ENCODE measurements around the gene RAPGEF2. TPM values are rescaled to one million over a fixed set of nuclear protein-coding genes. Genes with fewer than 3 reads are reported as not detected.
A peak's percentile ranks its signal among the peaks of the same experiment; 100 is the strongest.

The RAPGEF2 gene
- polyA plus RNA-seq, 1 donor (not counting 4 experiments of a cell fraction or from before 2014, with no cell fraction given): 23.8 TPM

- Histone ChIP-seq H3K4me1 (ENCODE audit: control insufficient read depth, extremely low read depth, insufficient read depth, low read length) (peaks cover 36% of the 10 kb centered on the region), H3K4me3 (ENCODE audit: control insufficient read depth in 2 of 3, extremely low read depth in 1 of 3, insufficient read depth in 2 of 3, low read depth in 1 of 3, low read length in 3 of 3) (no peak overlapping the region), H3K36me3 (ENCODE audit: control insufficient read depth in 2 of 2, extremely low read depth in 1 of 2, insufficient read depth in 2 of 2, low read length in 2 of 2) (peaks cover 3 to 4% of the 10 kb centered on the region in 2 experiments), H3K27me3 (ENCODE audit: control insufficient read depth, extremely low read depth, insufficient read depth, low read length) (no peaks in the 10 kb centered on the region), H3K4me2 (ENCODE audit: control insufficient read depth, extremely low read depth, insufficient read depth, low read depth, low read length) (peak overlapping the region; percentile 23), H3K9me1 (ENCODE audit: control insufficient read depth, extremely low read depth, insufficient read depth, low read length) (no peaks in the 10 kb centered on the region), H3K9ac (ENCODE audit: control insufficient read depth, extremely low read depth, insufficient read depth, low read length) (no peak overlapping the region), H4K20me1 (ENCODE audit: control insufficient read depth, extremely low read depth, insufficient read depth, low read length) (no peaks in the 10 kb centered on the region), H3K79me2 (ENCODE audit: control insufficient read depth, insufficient read depth, low read length) (no peaks in the 10 kb centered on the region), H3K9me3 (ENCODE audit: control insufficient read depth, low read depth, low read length) (no peaks in the 10 kb centered on the region), H2AFZ (ENCODE audit: control insufficient read depth, low read length) (no peak overlapping the region), H3K27ac (ENCODE audit: control insufficient read depth, insufficient read depth, low read length) (peak overlapping the region; percentile 38)
- dilution Hi-C loops (cut with MboI; ENCODE audit: extremely low pct_ligation_motif_present, low sequenced_read_pairs): no loop called here
- peak; percentile 86 for FAIRE-seq
- no peak for TF ChIP-seq EZH2 (IDR thresholded peaks at IDR 0.05; ENCODE audit: low read length)
- no peak for TF ChIP-seq CTCF (optimal IDR thresholded peaks at IDR 0.05 in 1 of 3, IDR thresholded peaks at IDR 0.05 in 1 of 3, conservative IDR thresholded peaks at IDR 0.05 in 1 of 3; ENCODE audit: extremely low read depth in 1 of 3, insufficient read depth in 2 of 3, low read length in 3 of 3)
- no peak for DNase-seq (ENCODE audit: low read depth, low spot score)
Measured at GRCh38 chr4:159358226-159358625, 255.3 kb downstream of the RAPGEF2 start.

GRCh38 chr4:159360549-159360948, 257.7 kb downstream of the RAPGEF2 start:
- Histone ChIP-seq H3K4me2 (ENCODE audit: control insufficient read depth, extremely low read depth, insufficient read depth, low read depth, low read length) (peak overlapping the region; percentile 18), H3K9ac (ENCODE audit: control insufficient read depth, extremely low read depth, insufficient read depth, low read length) (no peak overlapping the region), H2AFZ (ENCODE audit: control insufficient read depth, low read length) (no peak overlapping the region), H3K79me2 (ENCODE audit: control insufficient read depth, insufficient read depth, low read length) (no peaks in the 10 kb centered on the region), H3K36me3 (ENCODE audit: control insufficient read depth in 2 of 2, extremely low read depth in 1 of 2, insufficient read depth in 2 of 2, low read length in 2 of 2) (peaks cover 3% of the 10 kb centered on the region in 2 experiments), H3K27me3 (ENCODE audit: control insufficient read depth, extremely low read depth, insufficient read depth, low read length) (no peaks in the 10 kb centered on the region), H3K4me1 (ENCODE audit: control insufficient read depth, extremely low read depth, insufficient read depth, low read length) (peaks cover 36% of the 10 kb centered on the region), H3K9me3 (ENCODE audit: control insufficient read depth, low read depth, low read length) (no peaks in the 10 kb centered on the region), H3K4me3 (ENCODE audit: control insufficient read depth in 2 of 3, extremely low read depth in 1 of 3, insufficient read depth in 2 of 3, low read depth in 1 of 3, low read length in 3 of 3) (no peak overlapping the region), H3K9me1 (ENCODE audit: control insufficient read depth, extremely low read depth, insufficient read depth, low read length) (no peaks in the 10 kb centered on the region), H3K27ac (ENCODE audit: control insufficient read depth, insufficient read depth, low read length) (peak overlapping the region; percentile 29), H4K20me1 (ENCODE audit: control insufficient read depth, extremely low read depth, insufficient read depth, low read length) (no peaks in the 10 kb centered on the region)
- dilution Hi-C loops (cut with MboI; ENCODE audit: extremely low pct_ligation_motif_present, low sequenced_read_pairs): no loop called here
- peak; percentile 96 for FAIRE-seq
- TF ChIP-seq CTCF (optimal IDR thresholded peaks at IDR 0.05 in 1 of 3, IDR thresholded peaks at IDR 0.05 in 1 of 3, conservative IDR thresholded peaks at IDR 0.05 in 1 of 3; ENCODE audit: extremely low read depth in 1 of 3, insufficient read depth in 2 of 3, low read length in 3 of 3) (no peak), EZH2 (IDR thresholded peaks at IDR 0.05; ENCODE audit: low read length) (no peak)
- peak; percentile 48 for DNase-seq (ENCODE audit: low read depth, low spot score)

Data from keratinocyte (primary cell).